ENCODE data around the gene DNM3.

Gene DNM3

GRCh38 chr1:172139196-172139595 lies 297.9 kb downstream of the DNM3 start:
- Histone ChIP-seq H4K20me1 (no peaks in the 10 kb centered on the region), H3K27ac (no peak overlapping the region), H3K4me1 (no peaks in the 10 kb centered on the region), H3K4me2 (no peak overlapping the region), H3K36me3 (no peaks in the 10 kb centered on the region), H3K4me3 (no peak overlapping the region), H3K27me3 (no peaks in the 10 kb centered on the region), H3K9me3 (no peaks in the 10 kb centered on the region), H3K9ac (no peak overlapping the region)
- no peak for TF ChIP-seq Cebpa-rat (IDR thresholded peaks at IDR 0.05)

DNA sequence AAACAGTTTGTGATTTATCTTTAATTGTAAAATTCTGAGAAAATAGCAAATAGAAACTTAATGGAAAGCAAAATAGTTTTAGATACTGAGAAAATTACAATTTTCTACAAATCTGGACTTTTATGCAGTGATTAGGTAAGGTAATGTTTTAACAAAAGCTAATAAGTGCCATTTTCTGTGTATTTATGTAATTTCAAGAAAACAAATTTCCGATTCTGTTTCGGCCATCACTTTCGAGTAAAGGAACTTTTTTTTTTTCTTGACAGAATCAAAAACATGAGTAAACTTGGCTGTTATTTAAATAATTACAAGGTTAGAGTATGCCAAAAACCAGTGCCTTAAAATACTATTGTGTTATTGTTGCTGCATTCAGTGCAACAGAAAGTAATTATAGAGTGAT lies 298.8 kb downstream of the DNM3 start:
- TF ChIP-seq Cebpa-rat (IDR thresholded peaks at IDR 0.05) = no peak
- Histone ChIP-seq H3K4me3 (no peak overlapping the region), H3K36me3 (no peaks in the 10 kb centered on the region), H3K4me2 (no peak overlapping the region), H3K9me3 (no peaks in the 10 kb centered on the region), H3K4me1 (no peaks in the 10 kb centered on the region), H3K27me3 (no peaks in the 10 kb centered on the region), H3K9ac (no peak overlapping the region), H3K27ac (no peak overlapping the region), H4K20me1 (no peaks in the 10 kb centered on the region)

DNA sequence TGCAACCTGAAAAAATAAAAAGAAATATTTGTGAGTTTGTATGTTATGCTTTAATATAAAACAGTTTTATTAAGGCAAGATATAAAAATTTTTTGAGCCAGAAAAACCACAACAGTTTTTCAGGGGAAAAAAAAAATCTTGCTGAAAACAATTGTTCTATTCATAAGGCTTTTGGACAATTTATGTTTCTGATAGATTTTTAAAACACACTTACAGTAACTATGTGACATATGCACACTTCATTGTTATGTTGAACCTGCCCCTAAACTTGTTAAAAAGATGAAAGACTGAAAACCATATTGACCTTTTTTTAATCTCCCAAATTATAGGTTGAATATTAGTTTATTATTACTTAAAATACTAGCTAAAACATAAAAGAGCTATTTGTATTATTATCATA lies 299.3 kb downstream of the DNM3 start:
- Histone ChIP-seq H3K4me3 (no peak overlapping the region), H3K9me3 (no peaks in the 10 kb centered on the region), H3K4me2 (no peak overlapping the region), H3K36me3 (no peaks in the 10 kb centered on the region), H3K27ac (no peak overlapping the region), H3K27me3 (no peaks in the 10 kb centered on the region), H4K20me1 (no peaks in the 10 kb centered on the region), H3K4me1 (no peaks in the 10 kb centered on the region), H3K9ac (no peak overlapping the region)
- TF ChIP-seq Cebpa-rat (IDR thresholded peaks at IDR 0.05) = no peak

- Histone ChIP-seq H4K20me1 (no peaks in the 10 kb centered on the region), H3K27me3 (no peaks in the 10 kb centered on the region), H3K4me3 (no peak overlapping the region), H3K27ac (no peak overlapping the region), H3K4me2 (no peak overlapping the region), H3K9ac (no peak overlapping the region), H3K36me3 (no peaks in the 10 kb centered on the region), H3K4me1 (no peaks in the 10 kb centered on the region), H3K9me3 (no peaks in the 10 kb centered on the region)
- no peak for TF ChIP-seq Cebpa-rat (IDR thresholded peaks at IDR 0.05)
These were observed 300.1 kb downstream of the DNM3 start for GRCh38 chr1:172141341-172141881.

- H4K20me1 ChIP-seq = no peaks in the 10 kb centered on the region
- H3K27me3 ChIP-seq = no peaks in the 10 kb centered on the region
- TF ChIP-seq Cebpa-rat (IDR thresholded peaks at IDR 0.05) = no peak
- no peaks in the 10 kb centered on the region for H3K9me3 ChIP-seq
- no peak overlapping the region for H3K27ac ChIP-seq
- H3K4me2 ChIP-seq = no peak overlapping the region
- H3K4me1 ChIP-seq = no peaks in the 10 kb centered on the region
- no peaks in the 10 kb centered on the region for H3K36me3 ChIP-seq
- no peak overlapping the region for H3K4me3 ChIP-seq
- no peak overlapping the region for H3K9ac ChIP-seq
These were observed 301.0 kb downstream of the DNM3 start for GRCh38 chr1:172142324-172142723.

- Histone ChIP-seq H3K9ac (no peak overlapping the region), H3K36me3 (no peaks in the 10 kb centered on the region), H3K9me3 (no peaks in the 10 kb centered on the region), H3K27ac (no peak overlapping the region), H4K20me1 (no peaks in the 10 kb centered on the region), H3K27me3 (no peaks in the 10 kb centered on the region), H3K4me3 (no peak overlapping the region), H3K4me2 (no peak overlapping the region), H3K4me1 (no peaks in the 10 kb centered on the region)
- TF ChIP-seq Cebpa-rat (IDR thresholded peaks at IDR 0.05) = no peak
These were observed 302.2 kb downstream of the DNM3 start for GRCh38 chr1:172143384-172144055.

DNA sequence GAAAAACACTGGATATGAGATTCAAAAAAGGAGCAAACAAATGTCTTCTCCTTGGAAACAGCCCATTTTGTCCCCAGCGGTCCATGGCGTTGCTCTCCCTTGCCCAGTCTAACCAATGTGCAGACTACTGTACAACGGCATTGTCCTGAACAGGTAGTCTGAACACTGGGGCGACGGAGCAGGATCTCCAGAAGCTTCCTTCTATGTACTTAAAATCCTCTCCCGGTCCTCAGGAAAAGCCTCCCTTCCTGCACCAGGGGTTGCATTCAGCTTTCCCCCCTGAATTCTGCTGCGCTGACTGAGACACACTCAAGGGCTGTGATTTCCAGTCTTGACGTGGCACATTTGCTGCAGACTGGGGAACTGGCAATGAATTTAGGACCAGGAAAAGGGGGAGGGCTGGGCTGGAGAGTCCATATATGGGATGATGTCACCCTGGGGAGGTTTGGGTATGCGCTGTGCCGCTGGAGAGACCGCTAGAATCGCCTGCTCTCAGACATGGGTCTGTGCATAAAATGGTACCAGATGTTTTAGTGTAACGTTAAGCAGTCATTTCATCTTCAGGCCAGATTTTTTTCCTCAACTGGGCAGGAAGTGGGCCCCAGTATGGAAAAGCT lies 303.3 kb downstream of the DNM3 start:
- H3K4me3 ChIP-seq = no peak overlapping the region
- H3K36me3 ChIP-seq = no peaks in the 10 kb centered on the region
- no peak overlapping the region for H3K9ac ChIP-seq
- H3K4me2 ChIP-seq = no peak overlapping the region
- no peaks in the 10 kb centered on the region for H3K27me3 ChIP-seq
- H3K4me1 ChIP-seq = no peaks in the 10 kb centered on the region
- no peaks in the 10 kb centered on the region for H3K9me3 ChIP-seq
- no peak for TF ChIP-seq Cebpa-rat (IDR thresholded peaks at IDR 0.05)
- no peak overlapping the region for H3K27ac ChIP-seq
- H4K20me1 ChIP-seq = no peaks in the 10 kb centered on the region

DNA sequence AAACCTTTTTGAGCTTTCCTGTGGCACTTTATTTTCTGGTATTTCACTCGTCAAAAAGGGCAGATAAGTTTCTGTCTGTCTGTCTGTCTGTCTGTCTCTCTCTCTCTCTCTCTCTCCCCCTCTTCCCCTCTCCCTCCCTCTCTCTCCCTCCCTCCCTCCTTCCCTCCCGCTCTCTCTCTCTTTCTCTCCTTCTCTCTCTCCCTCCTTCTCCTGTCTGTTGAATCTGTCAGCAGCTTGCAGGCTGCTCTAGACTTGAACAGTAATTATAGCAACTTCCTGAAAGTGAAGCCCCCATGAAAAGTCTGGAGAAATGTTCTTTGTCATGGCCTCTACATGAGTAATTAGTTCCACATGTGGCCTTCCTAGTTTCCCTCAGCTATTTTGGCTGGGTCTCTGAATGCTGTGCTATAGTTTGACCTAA lies 303.9 kb downstream of the DNM3 start:
- H3K4me2 ChIP-seq = no peak overlapping the region
- no peaks in the 10 kb centered on the region for H3K4me1 ChIP-seq
- H3K9ac ChIP-seq = no peak overlapping the region
- H3K36me3 ChIP-seq = no peaks in the 10 kb centered on the region
- no peak overlapping the region for H3K27ac ChIP-seq
- no peaks in the 10 kb centered on the region for H3K27me3 ChIP-seq
- H3K4me3 ChIP-seq = no peak overlapping the region
- no peaks in the 10 kb centered on the region for H4K20me1 ChIP-seq
- H3K9me3 ChIP-seq = no peaks in the 10 kb centered on the region
- TF ChIP-seq Cebpa-rat (IDR thresholded peaks at IDR 0.05) = no peak

DNA sequence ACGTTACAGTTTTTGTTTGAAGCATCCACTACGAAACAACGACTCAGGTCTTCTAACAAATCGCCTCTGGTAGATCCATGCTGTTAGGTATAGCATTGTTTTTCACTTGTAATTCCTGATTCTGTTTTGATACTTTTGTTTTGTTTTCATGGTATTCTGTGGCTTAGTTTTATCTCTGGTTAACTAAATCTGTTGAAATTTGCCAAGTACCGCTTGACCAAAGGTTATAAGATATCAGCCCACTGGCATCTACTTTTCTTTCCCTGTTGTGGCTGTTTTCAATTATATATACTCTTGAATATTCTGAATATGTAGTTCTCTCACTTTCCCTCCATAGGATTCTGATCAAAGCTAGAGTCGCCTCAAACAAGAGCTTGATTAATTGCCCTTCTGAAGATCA lies 304.4 kb downstream of the DNM3 start:
- H3K9ac ChIP-seq = no peak overlapping the region
- no peaks in the 10 kb centered on the region for H4K20me1 ChIP-seq
- H3K4me2 ChIP-seq = no peak overlapping the region
- H3K4me1 ChIP-seq = no peaks in the 10 kb centered on the region
- H3K27ac ChIP-seq = no peak overlapping the region
- H3K4me3 ChIP-seq = no peak overlapping the region
- no peak for TF ChIP-seq Cebpa-rat (IDR thresholded peaks at IDR 0.05)
- H3K9me3 ChIP-seq = no peaks in the 10 kb centered on the region
- H3K27me3 ChIP-seq = no peaks in the 10 kb centered on the region
- H3K36me3 ChIP-seq = no peaks in the 10 kb centered on the region

- Histone ChIP-seq H4K20me1 (no peaks in the 10 kb centered on the region), H3K9me3 (no peaks in the 10 kb centered on the region)
These were observed 305.0 kb downstream of the DNM3 start for GRCh38 chr1:172146141-172146850.

More at GRCh38 chr1:172146141-172146850, 305.0 kb downstream of the DNM3 start:
- Histone ChIP-seq H3K36me3 (no peaks in the 10 kb centered on the region), H3K27me3 (no peaks in the 10 kb centered on the region), H3K4me3 (no peak overlapping the region), H3K27ac (no peak overlapping the region), H3K4me1 (no peaks in the 10 kb centered on the region), H3K9ac (no peak overlapping the region), H3K4me2 (no peak overlapping the region)
- TF ChIP-seq Cebpa-rat (IDR thresholded peaks at IDR 0.05) = no peak

All from BLaER1 (cell line).